ENCODE results near the gene ANKRD33B.

DNA sequence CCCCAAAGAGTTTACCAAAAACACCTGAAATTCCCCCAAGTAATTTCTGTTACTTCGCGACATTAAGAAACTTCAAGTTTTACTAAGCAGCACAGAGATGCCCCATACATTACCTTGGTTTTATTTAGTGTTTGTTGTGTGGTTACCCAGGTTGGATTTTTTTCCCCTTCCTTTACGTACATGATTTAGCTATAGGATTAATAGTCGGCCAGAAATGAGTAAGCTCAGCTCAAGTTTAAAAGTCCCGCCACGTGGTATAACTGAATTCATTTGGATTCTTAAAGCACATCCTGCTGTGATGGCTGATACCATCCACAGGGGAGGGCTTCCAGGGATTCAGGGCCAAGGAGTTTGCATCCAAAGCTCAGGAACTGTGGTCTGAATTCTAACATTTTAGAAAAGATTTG lies 121.2 kb downstream of the ANKRD33B start:
- TF ChIP-seq SUZ12 (IDR thresholded peaks at IDR 0.05; ENCODE audit: extremely low read depth, insufficient read depth, insufficient read length) (no peak), YY1 (IDR thresholded peaks at IDR 0.05; ENCODE audit: insufficient read depth, insufficient read length) (no peak), ZNF274 (IDR thresholded peaks at IDR 0.05; ENCODE audit: low read depth, low read length) (no peak)

Data from NT2/D1 (cell line).